IMR-90 (cell line): ENCODE measurements around the gene EME2. TPM values are rescaled to one million over a fixed set of nuclear protein-coding genes. Genes with fewer than 3 reads are reported as not detected.

Experiments used
- ATAC-seq: fragments of 200-7000 bp; cut with Tn5 transposase; 2 replicates; pipeline ENCODE4 v1.9.1; 2020; ENCODE audit warnings: low read depth, mild to moderate bottlenecking, moderate library complexity
- BruUV-seq: library from RNA; stranded (reverse); fragments of 400-500 nt; replicated peaks from 2 replicates; lab custom pipeline; 2021; lab: Mats Ljungman, UMichigan
- CTCF ChIA-PET: fragments of 300-600 bp; formaldehyde crosslinking; extraction: SDS; loops from one replicate; lab custom pipeline; 2021; ENCODE audit warnings: antibody characterized with exemption; lab: Yijun Ruan, JAX
- POLR2A ChIA-PET: fragments of 300-600 bp; sonication (Branson Sonifier 250); formaldehyde crosslinking; loops from one replicate; lab custom pipeline; 2022; ENCODE audit warnings: antibody characterized with exemption; ENCODE audit not compliant: unreplicated experiment; lab: Charles Lee
- DNase-seq: peaks from one replicate; pipeline ENCODE4 v3.0.0; 2013
- H2AFZ ChIP-seq: replicated peaks from 2 replicates; pipeline ENCODE3; 2013; ENCODE audit warnings: low read length, mild to moderate bottlenecking; ENCODE audit not compliant: poor library complexity
- H2AK5ac ChIP-seq: 2 replicates; pipeline ENCODE4 v1.6.1; 2013; ENCODE audit warnings: low read depth, low read length, inconsistent platforms
- H2AK9ac ChIP-seq: replicated peaks from 2 replicates; pipeline ENCODE3; 2013; ENCODE audit warnings: mild to moderate bottlenecking, low read depth, low read length, moderate library complexity; ENCODE audit not compliant: poor library complexity
- H2BK120ac ChIP-seq: 2 replicates; pipeline ENCODE4 v1.6.1; 2013; ENCODE audit warnings: low read depth, low read length, inconsistent platforms
- H2BK15ac ChIP-seq: 3 replicates; pipeline ENCODE4 v1.6.1; 2013; ENCODE audit warnings: low read depth, low read length, inconsistent platforms
- H2BK20ac ChIP-seq: 2 replicates; pipeline ENCODE4 v1.6.1; 2013; ENCODE audit warnings: low read depth, mild to moderate bottlenecking, inconsistent platforms, low read length, moderate library complexity
- H2BK5ac ChIP-seq: 2 replicates; pipeline ENCODE4 v1.6.1; 2013; ENCODE audit warnings: mild to moderate bottlenecking, low read depth, low read length, inconsistent platforms; ENCODE audit not compliant: poor library complexity, severe bottlenecking
- H3K14ac ChIP-seq: replicated peaks from 2 replicates; pipeline ENCODE4 v1.6.1; 2013; ENCODE audit warnings: low read depth, low read length, inconsistent platforms
- H3K18ac ChIP-seq: 2 replicates; pipeline ENCODE4 v1.6.1; 2013; ENCODE audit warnings: low read depth, low read length, control low read depth
- H3K23ac ChIP-seq: 2 replicates; pipeline ENCODE4 v1.6.1; 2013; ENCODE audit warnings: low read depth, low read length, inconsistent platforms
- H3K27ac ChIP-seq: 2 replicates; pipeline ENCODE4 v1.5.1; 2013; ENCODE audit warnings: mild to moderate bottlenecking, control low read depth, low read length; ENCODE audit not compliant: insufficient read depth
- H3K27me3 ChIP-seq: 2 replicates; pipeline ENCODE4 v1.6.1; 2013; ENCODE audit warnings: low read length; ENCODE audit not compliant: control insufficient read depth, insufficient read depth
- H3K36me3 ChIP-seq: 2 replicates; pipeline ENCODE4 v1.6.1; 2013; ENCODE audit warnings: low read length, mixed read lengths; ENCODE audit not compliant: control insufficient read depth, insufficient read depth
- H3K4ac ChIP-seq: 2 replicates; pipeline ENCODE4 v1.6.1; 2013; ENCODE audit warnings: low read depth, low read length, inconsistent platforms
- H3K4me1 ChIP-seq: 2 replicates; pipeline ENCODE4 v1.6.1; 2013; ENCODE audit warnings: low read length, mixed read lengths; ENCODE audit not compliant: control insufficient read depth, insufficient read depth
- H3K4me2 ChIP-seq: 2 replicates; pipeline ENCODE4 v1.6.1; 2013; ENCODE audit warnings: low read depth, mild to moderate bottlenecking, control low read depth, low read length, moderate library complexity
- H3K4me3 ChIP-seq: 2 replicates; pipeline ENCODE4 v1.5.1; 2013; ENCODE audit warnings: low read depth, mild to moderate bottlenecking, control low read depth, low read length, moderate library complexity; ENCODE audit not compliant: insufficient read depth
- H3K56ac ChIP-seq: 2 replicates; pipeline ENCODE4 v1.6.1; 2013; ENCODE audit warnings: low read length, inconsistent platforms; ENCODE audit not compliant: insufficient read depth; ENCODE audit errors: extremely low read depth
- H3K79me1 ChIP-seq, 2 experiments: 2 replicates each; pipeline ENCODE4 v1.6.1; 2013; ENCODE audit warnings: low read length in 2 of 2, inconsistent platforms in 1 of 2, low read depth in 1 of 2
- H3K9ac ChIP-seq: 2 replicates; pipeline ENCODE4 v1.6.1; 2013; ENCODE audit warnings: low read depth, low read length, control low read depth
- H3K9me1 ChIP-seq: 2 replicates; pipeline ENCODE4 v1.6.1; 2013; ENCODE audit warnings: low read length, inconsistent platforms; ENCODE audit not compliant: insufficient read depth
- H3K9me3 ChIP-seq: 2 replicates; pipeline ENCODE4 v1.6.1; 2013; ENCODE audit warnings: low read length; ENCODE audit not compliant: control insufficient read depth, insufficient read depth
- H4K20me1 ChIP-seq: 2 replicates; pipeline ENCODE4 v1.6.1; 2013; ENCODE audit warnings: low read length, inconsistent platforms; ENCODE audit not compliant: insufficient read depth
- H4K5ac ChIP-seq: 2 replicates; pipeline ENCODE4 v1.6.1; 2013; ENCODE audit warnings: mild to moderate bottlenecking, low read depth, low read length, control low read depth
- H4K8ac ChIP-seq, 2 experiments: 2 replicates each; pipeline ENCODE4 v1.6.1; 2013; ENCODE audit warnings: low read depth in 2 of 2, low read length in 2 of 2, control low read depth in 1 of 2, inconsistent platforms in 1 of 2
- H4K91ac ChIP-seq: 2 replicates; pipeline ENCODE4 v1.6.1; 2013; ENCODE audit warnings: low read depth, low read length, inconsistent platforms; ENCODE audit not compliant: insufficient read depth
- BHLHE40 ChIP-seq: fragments of 150-350 bp; IDR thresholded peaks from 2 replicates; pipeline ENCODE4 v1.6.1; 2016; ENCODE audit warnings: mild to moderate bottlenecking, low read depth, low read length
- CEBPB ChIP-seq: IDR thresholded peaks from 2 replicates; pipeline ENCODE4 v1.6.1; 2012; ENCODE audit warnings: low read depth, low read length, improper control_type of control experiment
- CHD1 ChIP-seq: IDR thresholded peaks from 2 replicates; pipeline ENCODE4 v1.6.1; 2012; ENCODE audit warnings: low read depth, low read length, improper control_type of control experiment
- CTCF ChIP-seq: conservative IDR thresholded peaks from 2 replicates; pipeline ENCODE4 v1.5.1; 2012; ENCODE audit warnings: mild to moderate bottlenecking, low read depth, low read length, improper control_type of control experiment
- ELK1 ChIP-seq: fragments of 150-350 bp; IDR thresholded peaks from 2 replicates; pipeline ENCODE4 v1.6.1; 2016; ENCODE audit warnings: low read depth, mild to moderate bottlenecking, low read length, moderate library complexity, borderline replicate concordance
- FOS ChIP-seq: fragments of 150-350 bp; IDR thresholded peaks from 2 replicates; pipeline ENCODE4 v1.6.1; 2016; ENCODE audit warnings: low read depth, low read length
- MAFK ChIP-seq: IDR thresholded peaks from 2 replicates; pipeline ENCODE4 v1.6.1; 2012; ENCODE audit warnings: low read depth, low read length, improper control_type of control experiment
- MAZ ChIP-seq: IDR thresholded peaks from 2 replicates; pipeline ENCODE4 v1.6.1; 2012; ENCODE audit warnings: low read depth, mild to moderate bottlenecking, low read length, improper control_type of control experiment, moderate library complexity, borderline replicate concordance
- MXI1 ChIP-seq: IDR thresholded peaks from 2 replicates; pipeline ENCODE4 v1.6.1; 2012; ENCODE audit warnings: low read depth, mild to moderate bottlenecking, low read length, moderate library complexity, borderline replicate concordance
- NFE2L2 ChIP-seq: fragments of 150-350 bp; IDR thresholded peaks from 2 replicates; pipeline ENCODE4 v1.6.1; 2016; ENCODE audit warnings: low read depth, mild to moderate bottlenecking, low read length
- POLR2A ChIP-seq: IDR thresholded peaks from 2 replicates; pipeline ENCODE4 v1.6.1; 2012; ENCODE audit warnings: mild to moderate bottlenecking, low read depth, low read length
- RAD21 ChIP-seq: IDR thresholded peaks from 2 replicates; pipeline ENCODE4 v1.6.1; 2012; ENCODE audit warnings: low read length, improper control_type of control experiment
- RCOR1 ChIP-seq: IDR thresholded peaks from 2 replicates; pipeline ENCODE4 v1.6.1; 2012; ENCODE audit warnings: mild to moderate bottlenecking, low read length, improper control_type of control experiment; ENCODE audit not compliant: insufficient replicate concordance
- RFX5 ChIP-seq: IDR thresholded peaks from 2 replicates; pipeline ENCODE4 v1.8.0; 2012; ENCODE audit warnings: low read depth, mild to moderate bottlenecking, low read length, moderate library complexity
- SMC3 ChIP-seq: fragments of 150-350 bp; IDR thresholded peaks from 2 replicates; pipeline ENCODE4 v1.6.1; 2016; ENCODE audit warnings: low read depth, mild to moderate bottlenecking, antibody characterized with exemption, low read length, moderate library complexity
- USF2 ChIP-seq: fragments of 150-350 bp; IDR thresholded peaks from 2 replicates; pipeline ENCODE4 v1.6.1; 2017; ENCODE audit warnings: mild to moderate bottlenecking, antibody characterized with exemption, low read length, low read depth
- WGBS, 2 experiments: methylation state at CpG; one replicate each; pipeline versions ENCODE4 v1.1.5 to v1.1.7; 2013; ENCODE audit warnings: missing lambda C conversion rate in 2 of 2; ENCODE audit not compliant: insufficient read length in 1 of 2; ENCODE audit errors: extremely low coverage in 2 of 2; 5-methylcytosine and 5-hydroxymethylcytosine counted together
- dilution Hi-C: fragments of 300-500 bp; cut with HindIII; formaldehyde crosslinking; loops from one replicate; pipeline ENCODE4 v1.14.3; 2018; ENCODE audit warnings: low sequenced_read_pairs; ENCODE audit not compliant: unreplicated experiment
- in situ Hi-C: fragments of 300-500 bp; cut with MboI; formaldehyde crosslinking; loops from 3 replicates; pipeline ENCODE4 v1.14.3; 2019; ENCODE audit warnings: low sequenced_read_pairs, inconsistent platforms, mixed read lengths
- intact Hi-C: fragments of 100-400 bp; cut with micrococcal nuclease; formaldehyde crosslinking; loops from 2 replicates; pipeline ENCODE4 v1.10.0; 2022
- polyA plus RNA-seq, 3 experiments: library from polyadenylated mRNA; depleted of rRNA; stranded (reverse); fragments of >200 nt; gene quantifications; 2 replicates each; pipeline ENCODE4 v1.2.3, GENCODE V29; 2012; ENCODE audit warnings: low replicate concordance in 1 of 3
- total RNA-seq: library from RNA; depleted of rRNA; stranded (reverse); fragments of >200 nt; gene quantifications from 2 replicates; pipeline ENCODE4 v1.2.3, GENCODE V29; 2012

EME2 gene
- total and polyA plus RNA-seq, 2 of the 4 experiments (the other 2 are of a cell fraction), result 1.3 to 9.6 TPM

DNA sequence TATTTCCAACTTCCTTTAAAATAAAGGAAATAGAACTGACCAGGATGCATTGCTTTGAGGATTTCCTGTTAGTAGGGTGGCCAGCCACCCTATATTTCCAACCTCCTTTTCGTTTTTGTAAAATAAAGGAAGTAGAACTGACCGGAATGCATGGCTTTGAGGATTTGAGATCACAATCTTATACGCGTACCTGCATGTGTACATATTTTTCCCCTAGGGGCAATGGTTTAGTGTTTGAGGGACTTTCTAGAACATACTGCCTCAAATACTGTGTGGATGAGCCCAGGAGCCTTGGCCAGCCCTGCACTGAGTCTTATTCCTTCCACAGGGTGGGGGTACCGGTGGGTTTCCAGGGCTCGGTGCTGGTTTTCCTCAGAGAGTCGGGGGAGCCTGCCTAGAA, 41.0 kb upstream of the EME2 start:
- H2AFZ ChIP-seq, result no peak overlapping the region
- CTCF ChIA-PET, result no interaction called here

More for the DNA sequence above, 41.0 kb upstream of the EME2 start:
- H3K27ac ChIP-seq, result no peak overlapping the region
- no peak overlapping the region for H2BK20ac ChIP-seq
- H3K9me3 ChIP-seq, result no peaks in the 10 kb centered on the region
- peaks cover 69% of the 10 kb centered on the region for H3K36me3 ChIP-seq
- no peak overlapping the region for H3K4me2 ChIP-seq
- no CpG with 5 or more reads among the region's 7 CpGs for WGBS, 2 experiments
- H3K18ac ChIP-seq, result no peak overlapping the region
- H4K91ac ChIP-seq, result no peak overlapping the region
- no peak overlapping the region for H4K5ac ChIP-seq
- H3K4ac ChIP-seq, result no peak overlapping the region
- H3K14ac ChIP-seq, result no peak overlapping the region
- H3K4me1 ChIP-seq, result no peaks in the 10 kb centered on the region
- in situ Hi-C loops (no loop called here), intact Hi-C loops (no loop called here), dilution Hi-C loops (no loop called here)
- H3K79me1 ChIP-seq, result peaks cover 19 to 56% of the 10 kb centered on the region in 2 experiments; a peak in 3 of 4 replicates
- H3K56ac ChIP-seq, result no peak overlapping the region
- H4K20me1 ChIP-seq, result peaks cover 31% of the 10 kb centered on the region
- BruUV-seq, result no TSS peak
- ATAC-seq, result no peak
- H2BK120ac ChIP-seq, result no peak overlapping the region
- H3K27me3 ChIP-seq, result no peaks in the 10 kb centered on the region
- no peak overlapping the region for H2BK15ac ChIP-seq
- POLR2A ChIA-PET, result no interaction called here
- TF ChIP-seq SMC3 (no peak), FOS (no peak), MAFK (no peak), MXI1 (no peak), RCOR1 (no peak), POLR2A (no peak), CTCF (no peak), ELK1 (no peak), USF2 (no peak), RFX5 (no peak), CHD1 (no peak), MAZ (no peak), RAD21 (no peak), BHLHE40 (no peak), CEBPB (no peak), NFE2L2 (no peak)
- H3K9me1 ChIP-seq, result peaks cover 6% of the 10 kb centered on the region
- no peak overlapping the region for H3K23ac ChIP-seq
- no peak overlapping the region for H2AK5ac ChIP-seq
- no peak overlapping the region for H3K4me3 ChIP-seq
- H2AK9ac ChIP-seq, result no peak overlapping the region
- H3K9ac ChIP-seq, result no peak overlapping the region
- no peak for DNase-seq
- no peak overlapping the region for H4K8ac ChIP-seq
- no peak overlapping the region for H2BK5ac ChIP-seq
